Measurements from ENCODE around the gene THADA.

Gene THADA

DNA sequence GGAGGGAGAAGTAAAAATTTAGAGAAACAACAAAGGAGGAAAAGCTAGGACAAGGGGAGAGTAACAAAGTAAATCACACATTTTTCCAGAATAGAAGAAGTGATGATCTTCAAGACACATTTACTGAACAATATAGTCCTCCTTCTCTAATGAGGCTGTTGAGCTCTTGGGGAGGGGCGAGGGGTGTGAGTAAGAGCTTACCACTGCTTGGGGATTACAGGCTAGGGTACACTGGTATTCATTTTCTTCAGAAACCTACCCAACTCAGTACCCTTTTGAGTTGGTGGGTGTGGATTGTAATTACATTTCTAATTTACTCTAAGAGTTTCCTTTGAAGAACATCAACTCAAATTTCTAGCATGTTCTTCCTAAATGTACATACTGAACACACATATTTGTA lies 211.7 kb downstream of the THADA start:
- H3K27me3 ChIP-seq (ENCODE audit: insufficient read depth, low read depth, severe bottlenecking): no peaks in the 10 kb centered on the region
- no peak for DNase-seq
- no peaks in the 10 kb centered on the region for H3K9me3 ChIP-seq (ENCODE audit: severe bottlenecking)
- no peaks in the 10 kb centered on the region for H3K36me3 ChIP-seq
- no peak overlapping the region for H3K4me3 ChIP-seq (ENCODE audit: low read depth, low read length)
- no peak for TF ChIP-seq CTCF (IDR thresholded peaks at IDR 0.05; ENCODE audit: low read depth, low read length)
- H3K27ac ChIP-seq: no peak overlapping the region

- Histone ChIP-seq H3K27ac (no peak overlapping the region), H3K36me3 (no peaks in the 10 kb centered on the region), H3K4me3 (ENCODE audit: low read depth, low read length) (no peak overlapping the region), H3K27me3 (ENCODE audit: insufficient read depth, low read depth, severe bottlenecking) (no peaks in the 10 kb centered on the region), H3K9me3 (ENCODE audit: severe bottlenecking) (no peaks in the 10 kb centered on the region)
- no peak for DNase-seq
- TF ChIP-seq CTCF (IDR thresholded peaks at IDR 0.05; ENCODE audit: low read depth, low read length): no peak
Measured at GRCh38 chr2:43383533-43383932, 212.3 kb downstream of the THADA start.

GRCh38 chr2:43379494-43379893 lies 216.3 kb downstream of the THADA start:
- Histone ChIP-seq H3K4me3 (ENCODE audit: low read depth, low read length) (no peak overlapping the region), H3K27me3 (ENCODE audit: insufficient read depth, low read depth, severe bottlenecking) (no peaks in the 10 kb centered on the region), H3K27ac (no peak overlapping the region), H3K9me3 (ENCODE audit: severe bottlenecking) (no peaks in the 10 kb centered on the region), H3K36me3 (no peaks in the 10 kb centered on the region; the same call in 1 of the 2 replicates)
- no peak for TF ChIP-seq CTCF (IDR thresholded peaks at IDR 0.05; ENCODE audit: low read depth, low read length)
- DNase-seq: no peak

DNA sequence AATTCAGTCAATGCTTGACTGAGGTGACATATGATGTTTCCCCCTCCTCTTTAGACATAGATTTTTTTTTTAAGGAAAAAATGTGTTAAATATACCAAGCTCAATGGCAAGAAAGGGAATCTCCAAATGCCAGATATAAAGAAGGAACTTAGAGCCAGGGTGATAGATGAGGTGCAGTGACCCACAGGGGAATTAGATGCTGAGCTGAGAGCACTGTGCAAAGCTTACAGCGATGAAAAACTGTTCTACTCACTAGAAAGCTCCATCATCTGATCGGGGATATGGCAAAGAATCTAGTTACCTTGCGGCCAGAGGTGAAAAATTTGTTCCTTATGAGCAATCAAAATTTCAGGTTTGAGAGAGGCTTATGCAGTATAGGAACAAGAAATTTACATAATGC lies 218.5 kb downstream of the THADA start:
- Histone ChIP-seq H3K4me3 (ENCODE audit: low read depth, low read length) (no peak overlapping the region), H3K27me3 (ENCODE audit: insufficient read depth, low read depth, severe bottlenecking) (no peaks in the 10 kb centered on the region), H3K36me3 (no peaks in the 10 kb centered on the region; the same call in 1 of the 2 replicates), H3K9me3 (ENCODE audit: severe bottlenecking) (no peaks in the 10 kb centered on the region), H3K27ac (no peak overlapping the region)
- DNase-seq: no peak
- no peak for TF ChIP-seq CTCF (IDR thresholded peaks at IDR 0.05; ENCODE audit: low read depth, low read length)

DNA sequence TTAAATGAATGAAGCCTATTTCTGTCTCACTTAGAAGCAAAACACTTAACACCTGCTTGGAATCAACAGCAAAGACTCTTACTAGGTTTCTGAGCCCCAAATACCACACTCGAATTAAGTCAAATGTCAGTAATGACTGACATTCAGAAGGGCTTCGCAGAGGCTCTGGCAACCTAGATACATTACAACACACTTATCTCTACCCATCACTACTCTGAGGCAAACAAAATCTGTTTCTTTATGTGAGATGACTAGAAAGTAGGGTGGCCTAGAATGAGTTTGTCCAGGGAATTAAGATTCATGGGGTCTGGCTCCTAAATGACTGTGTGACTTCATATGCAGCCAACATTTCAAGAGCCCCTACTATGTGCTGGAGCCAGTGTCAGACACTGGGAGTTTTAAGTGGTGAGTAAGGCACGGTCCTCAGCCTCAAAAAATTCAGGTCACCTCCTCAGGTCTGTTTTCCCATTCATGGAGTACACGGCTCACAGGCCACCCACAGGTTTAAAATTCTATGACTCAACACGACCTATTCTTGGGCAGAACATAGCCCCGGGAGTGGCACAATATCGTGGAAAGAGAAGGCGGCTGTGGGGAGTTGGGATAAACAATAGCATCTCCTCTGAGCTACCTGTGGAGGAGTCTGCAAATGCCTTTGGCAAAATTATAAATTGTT lies 219.2 kb downstream of the THADA start:
- Histone ChIP-seq H3K27ac (no peak overlapping the region), H3K9me3 (ENCODE audit: severe bottlenecking) (no peaks in the 10 kb centered on the region), H3K36me3 (no peaks in the 10 kb centered on the region; the same call in 1 of the 2 replicates), H3K27me3 (ENCODE audit: insufficient read depth, low read depth, severe bottlenecking) (no peaks in the 10 kb centered on the region), H3K4me3 (ENCODE audit: low read depth, low read length) (no peak overlapping the region)
- no peak for DNase-seq
- no peak for TF ChIP-seq CTCF (IDR thresholded peaks at IDR 0.05; ENCODE audit: low read depth, low read length)

Measured in WERI-Rb-1 (cell line).